T-helper 2 cell (primary cell): ENCODE measurements around the gene STEAP2.

ENCODE experiments used
- DNase-seq, 5 experiments: peaks; one replicate each; pipeline versions ENCODE4 v3.0.0 to v3.0.0-alpha.2; 2012 to 2022

STEAP2 gene

DNA sequence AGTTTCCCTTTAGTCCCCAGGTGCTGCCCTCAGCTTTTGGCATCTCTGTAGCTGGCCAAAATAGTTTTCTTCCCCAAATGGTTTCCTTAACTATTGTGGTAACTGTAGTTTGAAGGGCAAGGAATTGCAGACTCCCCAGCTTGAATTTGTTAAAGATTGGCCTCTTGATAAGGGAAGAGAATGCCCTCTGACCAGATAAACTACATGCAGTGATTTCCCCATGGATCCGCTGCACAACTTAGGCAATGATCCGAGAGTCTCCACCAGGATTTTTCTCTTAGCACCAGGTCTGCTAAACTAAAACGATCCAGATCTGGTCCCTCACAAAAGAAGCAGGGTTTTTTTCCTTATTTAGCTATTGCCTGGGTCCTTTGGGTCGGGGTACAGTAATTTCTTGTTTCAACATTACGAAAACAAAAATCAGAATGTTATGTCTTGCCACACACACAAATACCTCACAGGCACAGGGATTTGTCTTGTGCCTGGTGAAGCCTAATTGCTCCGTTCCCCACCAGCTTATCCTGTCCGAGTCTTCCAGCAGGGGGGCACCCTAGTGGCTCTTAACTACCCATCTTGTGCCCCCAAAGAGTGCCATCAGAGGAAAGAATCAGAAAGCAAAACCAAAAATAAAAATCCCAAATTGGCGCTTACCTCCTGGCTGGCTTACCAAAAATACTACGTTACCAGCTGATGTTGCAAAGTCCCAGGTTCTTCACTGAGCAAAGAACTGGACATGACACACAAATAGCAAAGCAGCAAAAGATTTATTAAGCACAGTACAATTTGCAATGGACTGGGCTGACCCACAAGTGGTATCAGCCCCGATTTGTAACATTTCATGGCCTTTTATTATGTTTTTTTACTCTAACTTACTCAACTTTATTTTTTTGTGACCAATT, 16.4 kb upstream of the STEAP2 start:
- no peak for DNase-seq

DNA sequence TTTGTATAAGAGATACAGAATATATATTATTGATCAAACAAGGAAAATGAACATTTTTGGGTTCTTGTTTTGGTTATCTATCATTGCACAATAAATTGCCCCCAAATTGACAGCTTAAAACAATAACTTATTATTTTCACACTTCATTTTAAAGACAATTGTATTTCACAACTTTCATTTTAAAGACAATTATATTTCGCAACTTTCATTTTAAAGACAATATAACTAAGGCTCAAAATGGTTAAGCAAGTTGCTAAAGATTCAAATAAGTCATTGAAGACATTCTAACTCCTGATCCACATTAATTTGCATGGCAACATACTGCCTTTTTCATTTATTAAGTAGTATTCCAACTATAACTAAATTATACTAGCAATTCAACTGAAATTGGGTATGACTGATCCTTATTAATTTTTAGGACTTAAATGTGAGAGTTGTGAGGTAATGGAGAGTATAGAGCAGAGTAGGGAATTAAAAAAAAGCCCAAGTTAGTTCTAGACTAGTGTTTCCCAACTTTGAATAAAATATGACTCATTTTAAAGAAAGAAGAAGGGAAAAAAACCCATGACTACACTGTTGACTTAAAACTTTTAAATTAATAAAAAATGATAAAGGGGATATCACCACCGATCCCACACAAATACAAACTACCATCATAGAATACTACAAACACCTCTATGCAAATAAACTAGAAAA, 9.9 kb upstream of the STEAP2 start:
- no peak for DNase-seq

DNA sequence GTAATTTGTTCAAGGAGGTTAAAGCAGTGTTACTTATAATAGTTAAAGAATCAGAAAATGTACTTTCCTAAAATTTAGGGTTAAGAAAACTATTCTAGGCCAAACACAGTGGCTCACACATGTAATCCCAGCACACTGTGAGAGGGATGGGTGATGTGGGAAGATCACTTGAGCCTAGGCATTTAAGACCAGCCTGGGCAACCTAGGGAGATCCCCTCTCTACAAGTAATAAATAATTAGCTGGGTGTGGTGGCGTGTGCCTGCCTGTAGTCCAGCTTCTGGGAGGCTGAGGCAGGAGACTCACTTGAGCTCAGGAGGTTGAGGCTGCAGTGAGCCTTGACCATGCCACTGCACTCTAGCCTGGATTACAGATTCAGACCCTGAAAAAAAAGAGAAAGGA, 3.6 kb upstream of the STEAP2 start:
- DNase-seq = no peak

DNA sequence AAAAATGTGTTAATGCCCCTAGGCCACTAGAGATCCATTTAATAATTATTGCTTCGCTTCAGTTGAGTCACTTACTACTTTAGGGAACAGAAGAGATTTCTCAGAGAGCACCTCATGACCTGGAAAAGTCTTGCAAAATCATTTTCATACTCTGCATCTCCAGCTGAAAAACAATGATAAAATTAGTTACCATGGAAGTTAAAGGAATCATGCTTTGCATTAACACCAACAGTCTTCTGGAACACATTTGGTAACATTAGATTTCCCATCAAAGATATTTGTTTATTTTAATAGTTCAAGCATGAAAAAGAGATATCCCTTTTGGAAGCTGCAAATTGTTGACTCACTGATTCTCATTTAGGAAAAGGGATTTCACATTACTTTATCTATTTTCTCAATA, 1.8 kb upstream of the STEAP2 start:
- DNase-seq = no peak

DNA sequence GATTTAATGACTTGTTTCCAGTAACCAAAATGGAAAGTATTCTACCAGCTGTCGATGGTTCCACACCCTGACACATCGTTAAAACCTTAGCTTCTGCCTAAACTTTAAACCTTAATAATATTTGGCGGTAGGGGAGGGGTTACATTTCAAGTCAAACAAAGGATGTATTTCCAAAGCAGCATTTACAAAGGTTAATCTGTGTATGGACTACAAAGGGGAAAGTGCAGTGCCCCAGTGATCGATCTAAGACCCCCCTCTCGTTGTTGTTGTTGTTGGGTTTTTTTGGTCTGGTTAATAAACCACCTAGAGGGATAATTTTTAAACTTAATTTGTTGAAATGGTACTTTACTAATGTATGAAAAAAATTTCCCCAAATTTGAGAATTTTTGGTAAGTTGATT, 1.1 kb upstream of the STEAP2 start:
- no peak for DNase-seq

DNA sequence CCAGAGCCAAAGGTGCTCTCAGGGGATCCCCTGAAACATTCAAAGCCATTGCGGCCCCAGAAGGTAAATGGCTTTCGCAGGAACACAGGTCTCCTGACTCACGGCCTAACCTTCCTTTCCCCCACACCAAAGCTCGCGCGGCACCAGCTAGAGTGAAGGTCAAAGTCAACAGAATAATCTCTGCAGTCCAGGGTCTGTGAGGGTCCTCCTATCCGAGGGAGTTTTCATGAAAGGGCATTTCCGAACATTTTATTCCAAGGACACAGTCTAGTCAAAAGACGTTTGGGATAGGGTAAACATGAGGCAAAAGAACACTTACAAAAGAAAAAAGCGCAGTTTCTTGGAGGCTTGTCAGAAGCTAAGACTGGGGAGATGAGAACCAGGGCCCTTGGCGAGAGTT, 559 bp upstream of the STEAP2 start:
- no peak for DNase-seq

DNA sequence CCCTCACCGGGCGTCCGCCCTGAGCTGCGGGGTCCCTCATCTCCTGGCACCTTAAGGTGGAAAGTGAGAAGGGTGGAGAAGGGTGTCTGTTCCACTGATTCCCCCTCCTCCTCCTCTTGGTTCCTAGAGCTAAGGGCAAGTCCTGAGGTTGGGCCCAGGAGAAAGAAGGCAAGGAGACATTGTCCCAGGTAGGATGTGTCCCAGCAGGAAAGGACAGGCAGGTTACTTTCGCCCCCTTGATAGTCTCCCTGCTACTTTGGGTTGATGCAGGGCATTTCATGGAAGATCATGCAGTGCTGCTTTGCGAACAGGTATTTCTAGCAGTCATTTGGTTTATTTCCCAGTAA, 582 bp downstream of the STEAP2 start:
- DNase-seq = no peak

DNA sequence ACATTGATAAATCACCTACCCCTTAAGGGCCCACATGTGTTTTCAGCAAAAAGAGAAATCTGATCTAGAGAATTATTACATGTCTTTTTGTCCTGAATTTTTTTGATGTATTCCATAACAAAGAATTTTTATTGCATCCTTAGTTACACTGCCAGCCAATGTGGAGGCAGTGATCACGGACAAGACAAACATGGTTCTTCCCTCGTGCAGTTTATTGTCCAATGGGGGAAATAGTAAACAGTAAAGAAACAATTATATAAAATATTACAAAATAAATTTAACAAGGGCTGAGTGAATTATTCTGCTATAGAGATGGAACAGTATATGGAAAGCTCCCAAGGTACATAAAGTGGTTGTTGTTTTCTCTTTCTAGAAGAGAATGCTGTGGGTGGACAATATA, 2.0 kb downstream of the STEAP2 start:
- no peak for DNase-seq

DNA sequence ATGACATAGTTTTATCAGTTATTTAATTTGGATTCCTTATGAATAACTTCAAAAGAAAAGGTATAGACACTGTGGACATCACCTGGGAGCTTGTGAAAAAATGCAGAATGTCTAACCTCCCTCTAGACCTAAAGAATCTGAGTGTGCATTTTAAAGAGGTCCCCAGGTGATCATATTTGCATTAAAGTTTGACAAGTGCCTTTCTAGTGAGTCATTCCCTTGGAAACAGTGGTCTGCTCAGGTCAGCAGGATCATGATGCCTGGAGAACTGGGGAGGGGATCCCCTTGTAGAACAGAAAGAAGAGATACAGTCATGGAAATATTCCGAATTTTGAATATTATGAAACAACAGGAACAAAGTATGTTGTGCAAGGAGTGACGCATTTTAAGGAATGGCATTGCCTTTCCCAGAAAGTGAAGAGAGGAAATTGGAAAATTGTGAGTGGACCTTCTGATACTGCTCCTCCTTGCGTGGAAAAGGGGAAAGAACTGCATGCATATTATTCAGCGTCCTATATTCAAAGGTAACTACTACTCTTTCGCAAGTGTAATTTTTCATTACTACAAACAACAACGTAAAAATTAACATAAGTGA, 4.6 kb downstream of the STEAP2 start:
- no peak for DNase-seq

DNA sequence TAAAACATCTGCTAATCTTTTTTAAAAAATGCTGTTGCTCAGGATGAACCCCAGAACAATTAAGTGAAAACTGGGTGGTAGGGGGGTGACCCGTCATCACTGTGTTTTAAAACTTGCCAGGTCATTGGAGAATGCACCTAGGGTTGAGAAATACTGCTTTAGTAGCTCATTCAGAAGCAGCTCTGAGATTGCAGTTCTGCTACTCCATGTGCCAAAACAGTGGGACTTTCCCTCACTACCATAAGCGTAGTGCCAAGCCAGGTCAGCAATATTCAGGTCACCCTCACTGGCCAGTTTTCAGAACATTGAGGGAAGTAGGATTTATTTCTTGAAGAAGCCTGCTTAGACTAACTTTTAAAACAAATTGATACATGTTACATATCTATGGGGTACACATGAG, 5.2 kb downstream of the STEAP2 start:
- DNase-seq = no peak

DNA sequence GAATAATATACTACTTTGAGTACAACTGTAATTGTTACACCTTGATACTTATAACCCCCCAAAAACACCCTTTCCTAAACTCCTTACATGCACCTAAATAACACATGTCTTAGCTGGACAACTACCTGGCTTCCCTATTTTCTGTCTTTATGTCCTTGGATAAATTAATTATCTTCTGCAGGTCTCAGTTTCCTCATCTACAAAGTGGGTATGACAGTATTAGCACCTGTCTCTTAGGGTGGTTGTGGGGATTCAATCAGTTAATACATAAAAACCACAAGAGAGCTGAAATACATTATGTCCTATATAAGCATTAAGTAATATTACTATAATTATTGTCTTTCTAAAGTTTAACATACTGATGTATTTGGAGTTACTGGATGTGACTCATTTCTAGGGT, 10.8 kb downstream of the STEAP2 start:
- DNase-seq = no peak

DNA sequence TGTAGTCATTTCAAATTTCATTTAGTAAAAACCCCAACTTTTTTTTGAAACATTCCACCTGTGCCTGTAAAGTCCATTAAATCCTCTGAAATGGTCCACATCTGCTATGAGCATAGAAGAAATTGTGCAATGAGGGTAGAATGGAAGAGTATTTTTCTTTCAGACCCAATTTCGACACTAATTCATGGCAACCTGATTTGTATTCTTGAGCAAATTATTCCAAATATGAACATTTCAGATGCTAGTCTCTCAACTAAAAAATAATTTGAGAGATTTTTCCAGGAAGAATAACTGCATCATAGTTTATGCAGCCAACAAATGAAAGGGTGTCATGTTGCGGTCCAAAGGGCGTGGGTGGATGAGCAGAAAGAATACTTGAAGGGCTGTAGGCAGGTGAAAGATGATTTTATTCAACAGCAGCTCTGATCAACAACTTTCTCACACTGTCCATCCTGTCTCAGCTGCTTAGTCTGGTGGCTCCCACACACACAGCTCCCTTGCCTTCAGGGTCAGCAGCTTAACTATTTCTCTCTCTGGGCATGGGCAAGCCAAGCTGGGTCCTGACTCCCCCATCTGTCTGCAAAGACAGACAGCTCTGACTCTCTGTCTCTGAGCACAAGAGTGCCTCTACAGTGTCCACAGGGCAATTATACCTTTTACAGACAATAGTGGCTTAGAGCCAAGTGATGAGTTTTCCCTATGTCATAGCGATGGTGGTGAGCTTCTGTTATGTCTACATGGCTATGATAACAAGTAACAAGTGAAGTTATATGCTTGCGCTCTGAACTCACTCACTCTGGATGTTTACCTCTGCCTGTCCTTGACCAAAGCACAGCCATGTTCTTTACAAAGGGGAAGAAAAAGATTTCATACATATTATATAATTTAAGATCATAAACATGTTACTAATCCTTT, 11.5 kb downstream of the STEAP2 start:
- DNase-seq = no peak

DNA sequence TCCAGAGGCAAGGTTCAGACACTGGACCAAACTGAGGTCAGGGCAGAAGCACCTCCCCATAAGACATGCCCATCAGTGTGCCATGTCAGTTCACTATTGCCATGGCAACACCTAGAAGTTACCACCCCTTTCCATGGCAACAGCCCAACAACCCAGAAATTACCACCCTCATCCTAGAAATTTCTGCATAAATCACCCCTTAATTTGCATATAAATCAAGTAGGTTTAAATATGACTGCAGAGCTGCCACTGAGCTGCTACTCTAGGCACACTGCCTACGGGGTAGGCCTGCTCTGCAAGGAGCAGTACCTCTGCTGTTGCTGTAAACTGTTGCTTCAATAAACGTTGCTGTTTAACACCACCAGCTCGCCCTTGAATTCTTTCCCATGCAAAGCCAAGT, 12.7 kb downstream of the STEAP2 start:
- no peak for DNase-seq

DNA sequence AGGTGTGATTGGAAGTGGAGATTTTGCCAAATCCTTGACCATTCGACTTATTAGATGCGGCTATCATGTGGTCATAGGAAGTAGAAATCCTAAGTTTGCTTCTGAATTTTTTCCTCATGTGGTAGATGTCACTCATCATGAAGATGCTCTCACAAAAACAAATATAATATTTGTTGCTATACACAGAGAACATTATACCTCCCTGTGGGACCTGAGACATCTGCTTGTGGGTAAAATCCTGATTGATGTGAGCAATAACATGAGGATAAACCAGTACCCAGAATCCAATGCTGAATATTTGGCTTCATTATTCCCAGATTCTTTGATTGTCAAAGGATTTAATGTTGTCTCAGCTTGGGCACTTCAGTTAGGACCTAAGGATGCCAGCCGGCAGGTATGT, 13.6 kb downstream of the STEAP2 start:
- DNase-seq = no peak

DNA sequence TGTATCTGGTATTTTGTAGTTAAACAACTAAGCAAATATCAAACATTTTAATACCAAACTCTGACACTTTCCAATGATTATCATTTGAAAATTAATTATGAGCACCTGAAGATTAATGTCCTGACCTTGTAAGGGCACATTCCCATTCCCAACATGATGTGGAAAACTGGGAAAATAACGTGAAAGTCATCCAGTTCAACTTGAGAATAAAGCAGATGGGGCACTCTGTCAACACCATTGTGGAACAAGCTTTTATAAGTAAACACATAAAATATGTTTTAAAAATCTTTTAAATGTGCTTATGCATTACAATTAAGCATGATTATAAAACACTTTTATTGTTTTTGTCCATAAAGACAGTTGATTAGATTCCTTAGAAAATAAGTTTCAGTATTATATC, 14.1 kb downstream of the STEAP2 start:
- no peak for DNase-seq

DNA sequence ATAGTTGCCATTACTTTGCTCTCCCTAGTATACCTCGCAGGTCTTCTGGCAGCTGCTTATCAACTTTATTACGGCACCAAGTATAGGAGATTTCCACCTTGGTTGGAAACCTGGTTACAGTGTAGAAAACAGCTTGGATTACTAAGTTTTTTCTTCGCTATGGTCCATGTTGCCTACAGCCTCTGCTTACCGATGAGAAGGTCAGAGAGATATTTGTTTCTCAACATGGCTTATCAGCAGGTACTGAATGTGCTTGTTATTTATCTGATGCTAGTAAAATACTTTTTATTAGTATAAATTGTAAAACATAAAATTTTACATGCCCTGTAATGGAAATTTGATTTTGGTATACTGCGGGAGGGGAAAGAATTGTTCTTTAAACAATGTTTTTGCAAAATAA, 15.7 kb downstream of the STEAP2 start:
- DNase-seq = no peak

DNA sequence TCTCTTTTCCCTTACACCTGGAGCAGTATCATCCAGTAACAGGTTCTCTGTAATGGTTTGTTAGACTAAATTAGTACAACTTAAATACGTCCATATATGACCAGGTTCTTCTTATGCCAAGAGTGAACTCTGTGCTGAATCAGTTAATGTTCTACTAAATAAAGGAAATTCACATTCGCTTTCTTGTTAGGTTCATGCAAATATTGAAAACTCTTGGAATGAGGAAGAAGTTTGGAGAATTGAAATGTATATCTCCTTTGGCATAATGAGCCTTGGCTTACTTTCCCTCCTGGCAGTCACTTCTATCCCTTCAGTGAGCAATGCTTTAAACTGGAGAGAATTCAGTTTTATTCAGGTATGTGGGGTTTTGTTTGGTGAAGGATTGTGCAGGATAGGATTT, 18.1 kb downstream of the STEAP2 start:
- DNase-seq = no peak

DNA sequence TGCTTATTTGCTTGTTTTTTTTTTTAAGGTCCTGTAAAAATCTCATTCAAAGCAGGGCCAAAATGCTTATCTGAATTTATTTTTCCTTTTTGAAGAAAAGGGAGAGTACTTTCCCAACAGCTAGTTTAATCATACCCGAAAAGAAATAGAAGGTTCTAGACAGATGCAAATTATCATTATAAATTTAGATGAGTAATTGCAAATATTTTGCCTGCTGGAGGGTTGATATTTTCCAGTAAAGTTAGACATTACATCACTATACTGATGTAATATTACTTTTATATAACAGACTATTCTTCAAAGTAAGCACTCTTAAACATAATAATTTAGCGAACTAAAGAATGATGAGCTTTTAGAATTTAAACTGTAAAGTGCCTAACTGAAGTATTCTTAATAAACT, 19.3 kb downstream of the STEAP2 start:
- no peak for DNase-seq

DNA sequence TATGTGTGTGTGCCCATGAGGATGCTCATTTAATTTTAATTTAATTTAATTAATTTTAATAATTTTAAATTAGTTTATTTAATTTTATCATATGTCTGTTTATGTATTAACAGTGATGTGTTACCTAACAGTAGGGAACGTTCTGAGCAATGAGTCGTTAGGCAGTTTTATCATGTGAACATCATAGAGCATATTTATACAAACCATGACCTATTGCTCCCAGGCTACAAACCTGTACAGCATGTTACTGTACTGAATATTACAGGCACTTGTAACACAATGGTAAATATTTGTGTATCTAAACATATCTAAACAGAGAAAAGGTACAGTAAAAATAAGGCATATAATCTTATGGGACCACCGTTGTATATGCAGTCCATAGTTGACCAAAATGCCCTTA, 19.8 kb downstream of the STEAP2 start:
- DNase-seq = no peak

DNA sequence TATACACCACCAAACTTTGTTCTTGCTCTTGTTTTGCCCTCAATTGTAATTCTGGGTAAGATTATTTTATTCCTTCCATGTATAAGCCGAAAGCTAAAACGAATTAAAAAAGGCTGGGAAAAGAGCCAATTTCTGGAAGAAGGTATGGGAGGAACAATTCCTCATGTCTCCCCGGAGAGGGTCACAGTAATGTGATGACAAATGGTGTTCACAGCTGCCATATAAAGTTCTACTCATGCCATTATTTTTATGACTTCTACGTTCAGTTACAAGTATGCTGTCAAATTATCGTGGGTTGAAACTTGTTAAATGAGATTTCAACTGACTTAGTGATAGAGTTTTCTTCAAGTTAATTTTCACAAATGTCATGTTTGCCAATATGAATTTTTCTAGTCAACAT, 20.9 kb downstream of the STEAP2 start:
- DNase-seq = no peak

DNA sequence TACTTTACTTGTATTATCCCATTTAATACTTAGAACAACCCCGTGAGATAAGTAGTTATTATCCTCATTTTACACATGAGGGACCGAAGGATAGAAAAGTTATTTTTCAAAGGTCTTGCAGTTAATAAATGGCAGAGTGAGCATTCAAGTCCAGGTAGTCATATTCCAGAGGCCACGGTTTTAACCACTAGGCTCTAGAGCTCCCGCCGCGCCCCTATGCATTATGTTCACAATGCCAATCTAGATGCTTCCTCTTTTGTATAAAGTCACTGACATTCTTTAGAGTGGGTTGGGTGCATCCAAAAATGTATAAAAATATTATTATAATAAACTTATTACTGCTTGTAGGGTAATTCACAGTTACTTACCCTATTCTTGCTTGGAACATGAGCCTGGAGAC, 22.0 kb downstream of the STEAP2 start:
- no peak for DNase-seq

DNA sequence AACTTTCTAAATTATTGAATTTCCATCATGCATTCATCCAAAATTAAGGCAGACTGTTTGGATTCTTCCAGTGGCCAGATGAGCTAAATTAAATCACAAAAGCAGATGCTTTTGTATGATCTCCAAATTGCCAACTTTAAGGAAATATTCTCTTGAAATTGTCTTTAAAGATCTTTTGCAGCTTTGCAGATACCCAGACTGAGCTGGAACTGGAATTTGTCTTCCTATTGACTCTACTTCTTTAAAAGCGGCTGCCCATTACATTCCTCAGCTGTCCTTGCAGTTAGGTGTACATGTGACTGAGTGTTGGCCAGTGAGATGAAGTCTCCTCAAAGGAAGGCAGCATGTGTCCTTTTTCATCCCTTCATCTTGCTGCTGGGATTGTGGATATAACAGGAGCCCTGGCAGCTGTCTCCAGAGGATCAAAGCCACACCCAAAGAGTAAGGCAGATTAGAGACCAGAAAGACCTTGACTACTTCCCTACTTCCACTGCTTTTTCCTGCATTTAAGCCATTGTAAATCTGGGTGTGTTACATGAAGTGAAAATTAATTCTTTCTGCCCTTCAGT, 25.3 kb downstream of the STEAP2 start:
- DNase-seq = no peak

DNA sequence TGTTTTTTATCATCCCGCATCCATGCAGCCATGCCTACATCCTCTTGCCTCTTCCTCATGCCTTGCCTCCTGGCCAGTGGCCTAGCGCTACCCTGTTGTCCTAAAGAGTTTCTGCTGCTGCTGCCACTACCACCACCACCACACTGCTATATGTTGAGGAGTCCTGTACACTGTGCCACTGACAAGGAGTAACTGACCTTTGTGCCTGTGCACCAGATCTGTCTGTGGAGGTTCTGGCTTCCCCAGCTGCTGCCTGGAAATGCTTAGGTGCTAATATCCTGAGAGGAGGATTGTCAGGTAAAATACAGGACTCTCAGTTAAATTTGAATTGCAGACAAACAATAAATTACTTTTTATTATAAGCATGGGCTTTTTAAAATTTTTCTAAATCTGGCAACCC, 26.5 kb downstream of the STEAP2 start:
- no peak for DNase-seq
